Nephron progenitor cell (in vitro differentiated cells): ENCODE data around the gene SLC22A25.

Experiments used
- DNase-seq: peaks from one replicate; pipeline ENCODE4 v3.0.0; 2021
- H3K27ac Mint-ChIP-seq: 2 replicates; pipeline ENCODE4 v1.8.0; 2021; ENCODE audit warnings: mild to moderate bottlenecking, moderate library complexity, mixed read lengths
- H3K27me3 Mint-ChIP-seq: 2 replicates; pipeline ENCODE4 v1.8.0; 2021; ENCODE audit warnings: mild to moderate bottlenecking, low read depth, mixed read lengths; ENCODE audit not compliant: poor library complexity
- H3K36me3 Mint-ChIP-seq: 2 replicates; pipeline ENCODE4 v1.8.0; 2021; ENCODE audit warnings: low read depth, mixed read lengths
- H3K4me1 Mint-ChIP-seq: 2 replicates; pipeline ENCODE4 v1.8.0; 2021; ENCODE audit warnings: mixed read lengths
- H3K4me3 Mint-ChIP-seq: 2 replicates; pipeline ENCODE4 v1.8.0; 2021; ENCODE audit warnings: mild to moderate bottlenecking, moderate library complexity, mixed read lengths
- H3K9me3 Mint-ChIP-seq: 2 replicates; pipeline ENCODE4 v1.8.0; 2021; ENCODE audit warnings: mild to moderate bottlenecking, moderate library complexity, mixed read lengths
- CTCF ChIP-seq: fragments of 200-600 bp; sonication (generic); IDR thresholded peaks from 2 replicates; pipeline ENCODE4 v1.5.0; 2021; ENCODE audit warnings: antibody characterized with exemption

Gene SLC22A25

GRCh38 chr11:63212742-63213141 is 30.7 kb downstream of the SLC22A25 start:
- TF ChIP-seq CTCF, result peak; percentile 62
- Mint-ChIP-seq H3K27me3 (peaks cover 29% of the 10 kb centered on the region), H3K4me1 (peaks cover 5% of the 10 kb centered on the region), H3K36me3 (no peaks in the 10 kb centered on the region), H3K27ac (no peak overlapping the region), H3K9me3 (peaks cover 15% of the 10 kb centered on the region), H3K4me3 (no peak overlapping the region)
- peak; percentile 29 for DNase-seq

GRCh38 chr11:63210111-63210510 is 33.3 kb downstream of the SLC22A25 start:
- peaks cover 39% of the 10 kb centered on the region for H3K27me3 Mint-ChIP-seq
- peaks cover 35% of the 10 kb centered on the region for H3K9me3 Mint-ChIP-seq
- H3K36me3 Mint-ChIP-seq, result no peaks in the 10 kb centered on the region
- no peak overlapping the region for H3K4me3 Mint-ChIP-seq
- peaks cover 5% of the 10 kb centered on the region for H3K4me1 Mint-ChIP-seq
- no peak for TF ChIP-seq CTCF
- H3K27ac Mint-ChIP-seq, result no peak overlapping the region
- DNase-seq, result no peak
